Measurements from ENCODE around the gene CFAP61.
"Not testable (repeated sequence)": the region's sequence is repeated elsewhere in the genome, so short reads cannot be mapped to it uniquely, and the experiment has no call there.

CFAP61 gene

GRCh38 chr20:20094410-20094809 is 42.1 kb downstream of the CFAP61 start:
- H3K27ac ChIP-seq = no peak overlapping the region

GRCh38 chr20:20095114-20095872 is 43.0 kb downstream of the CFAP61 start:
- TF ChIP-seq CTCF (conservative IDR thresholded peaks at IDR 0.05) (no peak), ZFX (IDR thresholded peaks at IDR 0.05) (no peak)
- H3K27ac ChIP-seq = no peak overlapping the region

More at GRCh38 chr20:20094410-20094809, 42.1 kb downstream of the CFAP61 start:
- TF ChIP-seq CTCF (conservative IDR thresholded peaks at IDR 0.05) = no peak
- no peak for TF ChIP-seq ZFX (IDR thresholded peaks at IDR 0.05)

- TF ChIP-seq CTCF (conservative IDR thresholded peaks at IDR 0.05) (no peak), ZFX (IDR thresholded peaks at IDR 0.05) (no peak)
Measured at GRCh38 chr20:20096421-20096820, 44.1 kb downstream of the CFAP61 start.

GRCh38 chr20:20100881-20101280 is 48.5 kb downstream of the CFAP61 start:
- H3K27ac ChIP-seq = no peak overlapping the region
- TF ChIP-seq ZFX (IDR thresholded peaks at IDR 0.05) (no peak), CTCF (conservative IDR thresholded peaks at IDR 0.05) (no peak)

More at GRCh38 chr20:20096421-20096820, 44.1 kb downstream of the CFAP61 start:
- H3K27ac ChIP-seq = no peak overlapping the region

- H3K27ac ChIP-seq = no peak overlapping the region
- TF ChIP-seq ZFX (IDR thresholded peaks at IDR 0.05) (no peak), CTCF (conservative IDR thresholded peaks at IDR 0.05) (no peak)
Measured at GRCh38 chr20:20102163-20102562, 49.8 kb downstream of the CFAP61 start.

- no peak overlapping the region for H3K27ac ChIP-seq
- TF ChIP-seq CTCF (conservative IDR thresholded peaks at IDR 0.05) (no peak), ZFX (IDR thresholded peaks at IDR 0.05) (no peak)
Measured at GRCh38 chr20:20102716-20103258, 50.5 kb downstream of the CFAP61 start.

GRCh38 chr20:20103486-20103885 is 51.2 kb downstream of the CFAP61 start:
- TF ChIP-seq ZFX (IDR thresholded peaks at IDR 0.05) = no peak
- no peak for TF ChIP-seq CTCF (conservative IDR thresholded peaks at IDR 0.05)
- no peak overlapping the region for H3K27ac ChIP-seq

- H3K27ac ChIP-seq = not testable (repeated sequence)
Measured at GRCh38 chr20:20123187-20123586, 70.9 kb downstream of the CFAP61 start.

Measured in C4-2B (cell line).